Fibroblast of the aortic adventitia (primary cell): ENCODE results near the gene DPY30. TPM values are rescaled to one million over a fixed set of nuclear protein-coding genes. Genes with fewer than 3 reads are reported as not detected.
"Not testable (repeated sequence)": the region's sequence is repeated elsewhere in the genome, so short reads cannot be mapped to it uniquely, and the experiment has no call there.

Source experiments
- DNase-seq: peaks from one replicate; pipeline ENCODE4 v3.0.0-alpha.2; 2010; ENCODE audit warnings: low read depth
- H3K4me3 ChIP-seq: 2 replicates; pipeline ENCODE4 v1.5.1; 2011; ENCODE audit warnings: low read depth, mild to moderate bottlenecking, control low read depth, low read length, moderate library complexity
- total RNA-seq: library from RNA; depleted of rRNA; stranded (reverse); fragments of >200 nt; gene quantifications from 2 replicates; pipeline ENCODE4 v1.2.3, GENCODE V29; 2012; ENCODE audit warnings: low replicate concordance
- TF ChIP-seq, protein P1 (sequence below): IDR thresholded peaks from 2 replicates; pipeline ENCODE4 v1.5.1; 2011; ENCODE audit warnings: mild to moderate bottlenecking, low read length, control low read depth, inconsistent platforms; ENCODE audit not compliant: insufficient read depth

DPY30 gene
- total RNA-seq, 1 donor = 77.6 TPM

DNA sequence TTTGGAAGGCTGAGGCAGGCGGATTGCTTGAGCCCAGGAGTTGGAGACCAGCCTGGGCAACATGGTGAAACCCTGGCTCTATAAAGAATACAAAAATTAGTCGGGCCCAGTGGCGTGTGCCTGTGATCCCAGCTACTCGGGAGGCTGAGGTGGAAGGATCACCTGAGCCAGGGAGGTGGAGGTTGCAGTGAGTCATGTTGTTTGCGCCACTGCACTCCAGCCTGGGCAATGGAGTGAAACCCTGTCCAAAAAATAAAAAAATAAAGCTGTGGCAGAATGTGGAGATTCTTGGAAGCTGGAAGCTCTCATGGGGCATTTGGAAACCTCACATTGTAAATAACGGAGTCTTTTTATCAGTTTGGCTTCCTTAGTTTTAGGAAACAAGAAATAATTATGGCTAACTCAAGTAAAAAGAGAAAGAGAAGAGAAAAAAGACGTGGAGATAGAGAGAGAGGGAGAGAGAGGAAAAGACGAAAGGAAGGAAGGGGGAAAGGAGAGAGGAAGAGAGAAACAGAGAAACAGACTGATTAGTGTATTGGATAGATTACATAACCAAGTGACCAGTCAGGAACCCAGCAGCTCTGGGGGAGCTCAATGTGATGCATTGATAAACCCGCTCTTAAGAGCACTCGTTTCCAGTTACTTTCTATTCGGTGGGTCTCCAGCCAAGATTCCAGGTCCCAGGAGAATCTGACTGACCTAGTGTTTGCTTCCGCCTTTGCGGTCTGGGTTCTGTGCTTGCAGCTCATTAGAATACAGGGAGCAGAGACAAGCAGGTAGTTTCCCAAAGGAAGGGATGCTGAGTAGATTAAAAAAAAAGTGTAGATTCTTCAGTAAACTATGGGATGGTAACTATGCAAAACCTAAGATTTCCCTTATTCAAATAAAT, 22.6 kb upstream of the DPY30 start:
- DNase-seq = peak; percentile 77
- TF ChIP-seq, protein P1, sequence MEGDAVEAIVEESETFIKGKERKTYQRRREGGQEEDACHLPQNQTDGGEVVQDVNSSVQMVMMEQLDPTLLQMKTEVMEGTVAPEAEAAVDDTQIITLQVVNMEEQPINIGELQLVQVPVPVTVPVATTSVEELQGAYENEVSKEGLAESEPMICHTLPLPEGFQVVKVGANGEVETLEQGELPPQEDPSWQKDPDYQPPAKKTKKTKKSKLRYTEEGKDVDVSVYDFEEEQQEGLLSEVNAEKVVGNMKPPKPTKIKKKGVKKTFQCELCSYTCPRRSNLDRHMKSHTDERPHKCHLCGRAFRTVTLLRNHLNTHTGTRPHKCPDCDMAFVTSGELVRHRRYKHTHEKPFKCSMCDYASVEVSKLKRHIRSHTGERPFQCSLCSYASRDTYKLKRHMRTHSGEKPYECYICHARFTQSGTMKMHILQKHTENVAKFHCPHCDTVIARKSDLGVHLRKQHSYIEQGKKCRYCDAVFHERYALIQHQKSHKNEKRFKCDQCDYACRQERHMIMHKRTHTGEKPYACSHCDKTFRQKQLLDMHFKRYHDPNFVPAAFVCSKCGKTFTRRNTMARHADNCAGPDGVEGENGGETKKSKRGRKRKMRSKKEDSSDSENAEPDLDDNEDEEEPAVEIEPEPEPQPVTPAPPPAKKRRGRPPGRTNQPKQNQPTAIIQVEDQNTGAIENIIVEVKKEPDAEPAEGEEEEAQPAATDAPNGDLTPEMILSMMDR = no peak
- peak overlapping the region; percentile 83 for H3K4me3 ChIP-seq

DNA sequence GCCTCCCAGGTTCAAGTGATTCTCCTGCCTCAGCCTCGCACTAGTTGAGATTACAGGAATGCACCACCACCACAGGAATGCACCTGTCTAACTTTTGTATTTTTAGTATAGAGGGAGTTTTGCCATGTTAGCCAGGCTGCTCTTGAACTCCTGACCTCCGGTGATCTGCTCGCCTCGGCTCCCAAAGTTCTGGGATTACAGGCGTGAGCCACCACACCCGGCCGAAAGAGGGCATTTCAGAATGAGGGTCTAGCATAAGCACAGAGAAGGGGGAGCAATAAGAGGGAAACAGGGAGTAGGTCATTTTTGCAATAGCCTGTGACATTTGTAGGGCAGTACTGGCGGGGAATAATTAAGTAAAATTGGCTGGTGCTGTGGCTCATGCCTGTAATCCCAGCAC, 21.8 kb upstream of the DPY30 start:
- TF ChIP-seq, protein P1 = no peak
- DNase-seq = no peak
- no peak overlapping the region for H3K4me3 ChIP-seq

DNA sequence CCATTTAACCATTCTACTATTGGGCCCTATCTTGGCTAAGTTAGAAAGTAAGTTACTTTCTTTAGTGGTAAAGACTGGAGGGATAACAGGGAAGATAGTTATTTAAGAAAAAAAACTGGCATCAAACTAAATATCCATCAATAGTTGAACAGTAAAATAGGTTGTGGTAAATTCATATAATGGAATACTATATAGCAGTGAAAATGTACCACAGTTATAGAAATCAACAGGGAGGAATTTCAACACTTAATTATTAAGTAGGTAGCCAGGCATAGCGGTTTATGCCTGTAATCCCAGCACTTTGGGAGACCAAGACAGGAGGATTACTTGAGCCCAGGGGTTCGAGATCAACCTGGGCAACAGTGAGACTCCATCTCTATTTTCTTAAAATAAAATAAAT, 20.7 kb upstream of the DPY30 start:
- TF ChIP-seq, protein P1 = no peak
- no peak for DNase-seq
- no peak overlapping the region for H3K4me3 ChIP-seq

DNA sequence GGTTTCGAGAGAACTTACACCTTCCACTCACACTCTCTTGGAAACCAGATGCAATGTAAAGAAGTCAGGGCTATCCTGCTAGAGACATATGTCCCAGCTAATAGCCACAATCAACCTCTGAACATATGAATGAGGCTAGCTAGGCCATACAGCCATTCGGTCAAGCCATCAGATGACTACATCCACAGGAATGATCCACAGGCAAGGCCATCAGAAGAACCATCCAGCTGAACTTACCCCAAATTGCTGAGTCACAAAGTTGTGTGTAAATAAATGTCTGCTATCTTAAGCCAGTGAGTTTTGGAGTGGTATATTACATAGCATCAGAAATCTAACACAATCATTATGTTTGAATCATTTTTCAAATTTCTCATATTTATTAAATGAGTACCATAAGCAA, 18.5 kb upstream of the DPY30 start:
- H3K4me3 ChIP-seq = no peak overlapping the region
- TF ChIP-seq, protein P1 = no peak
- DNase-seq = peak; percentile 22

DNA sequence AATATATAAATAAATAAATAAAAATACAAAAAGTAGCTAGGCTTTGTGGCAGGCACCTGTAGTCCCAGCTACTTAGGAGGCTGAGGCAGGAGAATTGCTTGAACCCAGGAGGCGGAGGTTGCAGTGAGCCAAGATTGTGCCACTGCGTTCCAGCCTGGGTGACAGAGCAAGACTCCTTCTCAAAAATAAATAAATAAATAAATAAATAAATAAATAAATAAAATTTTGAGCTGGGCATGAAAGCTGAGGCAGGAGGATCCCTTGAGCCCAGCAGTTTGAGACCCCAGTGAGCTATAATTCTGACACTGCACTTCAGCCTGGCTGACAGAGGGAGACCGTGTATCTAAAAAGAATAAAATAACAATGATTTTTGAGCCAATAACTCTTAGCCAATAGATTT, 15.0 kb upstream of the DPY30 start:
- not testable (repeated sequence) for H3K4me3 ChIP-seq, DNase-seq

DNA sequence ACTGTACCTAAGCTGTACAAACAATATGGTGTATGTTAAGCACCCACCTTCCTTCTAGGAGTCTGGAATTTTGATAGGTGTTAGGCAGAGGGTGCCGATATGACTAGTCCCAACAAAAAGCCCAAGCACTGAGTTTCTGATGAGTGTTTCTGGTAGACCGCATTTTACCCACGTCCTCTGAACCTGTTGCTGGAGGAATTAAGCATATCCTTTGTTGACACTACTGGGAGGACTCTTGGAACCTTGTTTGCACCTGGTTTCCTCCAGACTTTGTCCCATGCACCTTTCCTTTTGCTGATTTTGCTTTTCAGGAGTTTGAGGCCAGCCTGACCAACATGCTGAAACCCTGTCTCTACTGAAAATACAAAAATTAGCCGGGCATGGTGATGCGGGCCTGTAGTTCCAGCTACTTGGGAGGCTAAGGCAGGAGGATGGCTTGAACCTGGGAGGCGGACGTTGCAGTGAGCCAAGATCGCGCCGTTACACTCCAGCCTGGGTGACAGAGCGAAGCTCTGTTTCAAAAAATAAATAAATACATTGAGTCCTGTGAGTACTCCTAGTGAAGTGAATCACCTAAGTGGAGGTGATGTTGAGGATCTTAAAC, 12.3 kb upstream of the DPY30 start:
- DNase-seq = no peak
- H3K4me3 ChIP-seq = no peak overlapping the region
- TF ChIP-seq, protein P1 = no peak

DNA sequence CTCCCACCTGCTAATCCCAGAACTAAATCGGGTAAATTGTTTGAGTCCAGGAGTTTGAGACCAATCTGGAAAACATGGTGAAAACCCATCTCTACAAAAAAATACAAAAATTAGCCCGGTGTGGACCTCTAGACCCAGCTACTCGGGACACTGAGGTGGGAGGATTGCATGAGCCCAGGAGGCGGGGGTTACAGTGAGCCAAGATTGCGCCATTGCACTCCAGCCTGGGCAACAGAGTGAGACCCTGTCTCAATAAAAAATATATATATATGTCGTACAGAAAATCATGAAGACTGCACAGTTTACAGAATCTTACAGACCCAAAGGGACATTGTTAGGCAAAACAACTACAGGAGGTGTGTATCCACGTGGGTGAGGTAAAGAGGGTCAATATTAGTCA, 4.0 kb upstream of the DPY30 start:
- no peak for DNase-seq
- H3K4me3 ChIP-seq = no peak overlapping the region
- TF ChIP-seq, protein P1 = no peak

DNA sequence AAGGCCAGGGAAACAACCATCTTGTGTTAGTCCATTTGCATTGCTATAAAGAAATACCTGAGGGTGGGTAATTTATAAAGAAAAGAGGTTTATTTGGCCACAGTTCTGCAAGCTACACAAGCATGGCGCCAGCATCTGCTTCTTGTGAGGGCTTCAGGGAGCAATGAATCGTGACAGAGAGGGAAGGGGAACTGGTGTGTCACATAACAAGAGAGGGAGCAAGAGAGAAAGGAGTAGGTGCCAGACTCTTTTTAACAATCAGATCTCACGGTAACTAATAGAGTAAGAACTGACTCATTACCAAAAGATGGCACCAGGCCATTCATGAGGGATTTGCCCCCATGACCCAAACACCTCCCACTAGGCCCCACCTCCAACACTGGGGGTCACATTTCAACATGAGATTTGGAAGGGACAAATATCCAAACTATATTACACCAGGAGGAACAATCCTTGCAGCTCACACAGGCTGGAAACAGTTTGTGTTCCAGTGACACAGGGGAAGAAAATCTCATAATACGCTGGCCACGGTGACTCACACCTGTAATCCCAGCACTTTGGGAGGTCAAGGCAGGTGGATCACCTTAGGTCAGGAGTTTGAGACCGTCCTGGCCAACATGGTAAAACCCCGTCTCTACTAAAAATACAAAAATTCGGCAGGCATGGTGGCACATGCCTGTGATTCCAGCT, 5.3 kb downstream of the DPY30 start:
- DNase-seq = peak; percentile 11

DNA sequence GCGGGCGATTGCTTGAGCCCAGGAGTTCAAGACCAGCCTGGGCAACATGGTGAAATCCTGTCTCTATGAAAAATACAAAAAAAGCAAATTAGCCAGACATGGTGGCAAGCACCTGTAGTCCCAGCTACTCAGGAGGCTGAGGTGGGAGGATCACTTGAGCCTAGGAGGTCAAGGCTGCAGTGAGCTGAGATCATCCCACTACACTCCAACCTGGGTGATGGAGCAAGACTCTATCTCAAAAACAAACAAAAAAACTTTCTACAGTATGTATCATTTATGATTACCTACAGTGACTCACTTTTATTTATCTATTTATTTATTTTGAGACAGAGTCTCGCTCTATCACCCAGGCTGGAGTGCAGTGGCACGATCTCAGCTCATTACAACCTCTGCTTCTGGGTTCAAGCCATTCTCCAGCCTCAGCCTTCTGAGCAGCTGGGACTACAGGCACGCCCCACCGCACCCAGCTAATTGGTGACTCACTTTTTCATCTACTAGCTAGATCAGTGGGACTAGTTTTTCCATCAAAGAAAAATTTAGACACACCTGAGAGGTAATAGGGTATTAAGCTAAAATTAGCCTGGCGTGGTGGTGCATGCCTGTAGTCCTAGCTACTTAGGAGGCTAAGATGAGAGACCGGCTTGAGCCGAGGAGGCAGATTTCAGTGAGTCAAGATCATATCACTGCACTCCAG, 20.7 kb downstream of the DPY30 start:
- not testable (repeated sequence) for DNase-seq, H3K4me3 ChIP-seq

More for the DNA sequence above, 5.3 kb downstream of the DPY30 start:
- H3K4me3 ChIP-seq = not testable (repeated sequence)
